SK-N-SH (cell line): ENCODE measurements around the gene GRAP. TPM values are rescaled to one million over a fixed set of nuclear protein-coding genes. Genes with fewer than 3 reads are reported as not detected.

Experiments
- CTCF ChIA-PET: fragments of 300-600, 350-600 bp; formaldehyde crosslinking; extraction: SDS; loops from one replicate; lab custom pipeline; 2021; lab: Yijun Ruan, JAX
- POLR2A ChIA-PET: fragments of 350-600 bp; sonication (Branson Sonifier 250); formaldehyde crosslinking; extraction: SDS; loops from one replicate; lab custom pipeline; 2020; ENCODE audit warnings: antibody characterized with exemption, inconsistent platforms; lab: Yijun Ruan, JAX
- DNase-seq: peaks from one replicate; pipeline ENCODE4 v3.0.0; 2012
- H2AFZ ChIP-seq: fragments of 200-600 bp; sonication (generic); 2 replicates; pipeline ENCODE4 v1.8.1; 2016; ENCODE audit warnings: antibody characterized with exemption, mild to moderate bottlenecking, low read depth
- H3F3A ChIP-seq: fragments of 200-600 bp; sonication (generic); replicated peaks from 2 replicates; pipeline ENCODE3; 2016; ENCODE audit warnings: antibody characterized with exemption, mild to moderate bottlenecking; ENCODE audit not compliant: insufficient read depth
- H3K27ac ChIP-seq, 2 experiments: fragments of 200-500 bp in 1 of 2; fragments of 200-600 bp in 1 of 2; sonication (Bioruptor generic) in 1 of 2; sonication (generic), shearing (Covaris generic) in 1 of 2; 2 replicates each; pipeline versions ENCODE4 v1.5.1 to v1.6.1; 2014 to 2016; ENCODE audit warnings: low read depth in 2 of 2, inconsistent platforms in 1 of 2, low read length in 1 of 2, mild to moderate bottlenecking in 1 of 2, mixed read lengths in 1 of 2
- H3K27me3 ChIP-seq: fragments of 200-600 bp; sonication (generic), shearing (Covaris generic); 2 replicates; pipeline ENCODE4 v1.6.1; 2016; ENCODE audit warnings: mixed run types; ENCODE audit not compliant: insufficient read depth
- H3K36me3 ChIP-seq, 2 experiments: fragments of 200-500 bp in 1 of 2; fragments of 200-600 bp in 1 of 2; sonication (Bioruptor generic) in 1 of 2; sonication (generic) in 1 of 2; replicated peaks in 1 of 2; 2 replicates each; pipeline versions ENCODE3 to v1.5.1; 2014 to 2016; ENCODE audit warnings: low read length in 1 of 2, mild to moderate bottlenecking in 1 of 2; ENCODE audit not compliant: insufficient read depth in 2 of 2, control insufficient read depth in 1 of 2
- H3K4me1 ChIP-seq, 2 experiments: fragments of 200-500 bp in 1 of 2; fragments of 200-600 bp in 1 of 2; sonication (Bioruptor generic) in 1 of 2; sonication (generic), shearing (Covaris generic) in 1 of 2; 2 replicates each; pipeline versions ENCODE4 v1.5.1 to v1.6.1; 2014 to 2016; ENCODE audit warnings: low read depth in 1 of 2, low read length in 1 of 2, mixed run types in 1 of 2; ENCODE audit not compliant: insufficient read depth in 2 of 2, control insufficient read depth in 1 of 2
- H3K4me2 ChIP-seq: fragments of 200-600 bp; sonication (generic), shearing (Covaris generic); 2 replicates; pipeline ENCODE4 v1.6.1; 2017; ENCODE audit warnings: mixed run types
- H3K4me3 ChIP-seq, 2 experiments: fragments of 200-500 bp in 1 of 2; fragments of 200-600 bp in 1 of 2; sonication (Bioruptor generic) in 1 of 2; sonication (generic), shearing (Covaris generic) in 1 of 2; 2 replicates each; pipeline versions ENCODE4 v1.5.1 to v1.8.1; 2014 to 2016; ENCODE audit warnings: low read depth in 2 of 2, inconsistent platforms in 1 of 2, low read length in 1 of 2, mild to moderate bottlenecking in 1 of 2, mixed read lengths in 1 of 2, moderate library complexity in 1 of 2
- H3K79me2 ChIP-seq: fragments of 200-600 bp; sonication (generic); 2 replicates; pipeline ENCODE4 v1.8.1; 2017; ENCODE audit warnings: mild to moderate bottlenecking; ENCODE audit not compliant: insufficient read depth
- H3K9ac ChIP-seq: fragments of 200-600 bp; sonication (generic); 2 replicates; pipeline ENCODE4 v1.6.1; 2017; ENCODE audit warnings: mixed run types
- H3K9me2 ChIP-seq: fragments of 200-600 bp; sonication (generic); 2 replicates; pipeline ENCODE4 v1.6.1; 2017; ENCODE audit warnings: mixed run types
- H3K9me3 ChIP-seq: fragments of 200-600 bp; sonication (generic); 2 replicates; pipeline ENCODE4 v1.6.1; 2017; ENCODE audit warnings: mixed run types, mild to moderate bottlenecking, moderate library complexity
- H4K20me1 ChIP-seq: fragments of 200-600 bp; sonication (generic); 2 replicates; pipeline ENCODE4 v1.6.1; 2017; ENCODE audit warnings: mild to moderate bottlenecking, mixed run types; ENCODE audit not compliant: insufficient read depth
- EP300 ChIP-seq, 2 experiments: IDR thresholded peaks; 2 replicates each; pipeline versions ENCODE4 v1.4.0 to v1.6.1; 2012; ENCODE audit warnings: borderline replicate concordance in 1 of 2, low read depth in 1 of 2, low read length in 1 of 2
- MEF2A ChIP-seq: IDR thresholded peaks from 2 replicates; pipeline ENCODE4 v1.4.0; 2012; ENCODE audit warnings: low read depth, borderline replicate concordance
- POLR2AphosphoS5 ChIP-seq: IDR thresholded peaks from 2 replicates; pipeline ENCODE4 v1.6.1; 2012; ENCODE audit warnings: low read depth, low read length
- SIN3A ChIP-seq: IDR thresholded peaks from 2 replicates; pipeline ENCODE4 v1.6.1; 2012; ENCODE audit warnings: low read depth, mild to moderate bottlenecking, low read length, moderate library complexity, borderline replicate concordance
- SMC3 ChIP-seq: IDR thresholded peaks from 2 replicates; pipeline ENCODE4 v1.6.1; 2012; ENCODE audit warnings: low read depth, low read length, improper control_type of control experiment
- TAF1 ChIP-seq: IDR thresholded peaks from 2 replicates; pipeline ENCODE4 v1.6.1; 2012; ENCODE audit warnings: low read depth, mild to moderate bottlenecking, low read length, moderate library complexity, borderline replicate concordance
- TCF12 ChIP-seq: IDR thresholded peaks from 2 replicates; pipeline ENCODE4 v1.4.0; 2012
- WGBS: methylation state at CpG from one replicate; pipeline ENCODE4 v1.1.6; 2017; ENCODE audit warnings: low lambda C conversion rate; 5-methylcytosine and 5-hydroxymethylcytosine counted together
- polyA plus RNA-seq, 3 experiments: library from polyadenylated mRNA; depleted of rRNA; stranded (reverse); fragments of >200 nt; gene quantifications; 2 replicates each; pipeline ENCODE4 v1.2.3, GENCODE V29; 2012
- TF ChIP-seq, protein P1 (sequence below): IDR thresholded peaks from 2 replicates; pipeline ENCODE4 v1.6.1; 2012; ENCODE audit warnings: mild to moderate bottlenecking, low read depth, low read length, moderate library complexity
- TF ChIP-seq, protein P2 (sequence below): IDR thresholded peaks from 2 replicates; pipeline ENCODE4 v1.4.0; 2012; ENCODE audit warnings: low read depth, borderline replicate concordance

GRAP gene
- polyA plus RNA-seq, 1 of the 3 experiments (the other 2 are of a cell fraction), result 0.02 TPM

DNA sequence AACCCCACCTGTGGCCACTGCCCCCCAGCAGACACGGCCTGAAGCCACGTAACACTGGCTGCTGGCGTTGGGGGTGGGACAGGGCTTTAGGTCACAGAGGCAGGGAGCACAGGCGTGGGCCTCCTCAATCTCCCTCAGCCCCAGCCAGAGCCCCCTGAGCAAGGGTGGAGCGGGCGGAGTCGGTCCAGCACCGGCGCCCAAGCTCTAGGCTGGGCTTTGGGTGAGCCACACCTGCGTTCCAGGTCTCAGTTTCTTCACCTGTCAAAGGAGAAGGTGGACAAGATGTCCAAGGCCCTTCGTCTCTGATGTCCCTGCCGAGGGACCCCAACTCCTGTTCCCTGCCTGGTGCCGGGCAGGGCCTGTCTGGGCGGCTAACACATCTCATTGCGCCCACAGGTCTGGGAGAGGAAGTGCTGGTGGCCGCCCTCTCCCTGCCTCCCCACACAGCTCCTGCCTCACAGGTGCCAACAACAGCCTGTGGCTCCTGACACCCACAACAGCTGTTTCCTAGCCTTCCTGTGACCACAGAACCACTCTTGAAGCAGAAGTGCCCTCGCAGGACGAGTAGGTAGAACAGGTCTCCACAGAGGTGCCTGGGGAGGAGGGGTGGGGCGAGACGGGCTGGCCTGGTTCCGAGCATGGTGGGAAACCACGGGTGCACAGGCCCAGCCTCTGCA, 54.2 kb downstream of the GRAP start:
- Histone ChIP-seq H3F3A (no peaks in the 10 kb centered on the region), H3K9me3 (peaks cover 15% of the 10 kb centered on the region; the same call in 1 of the 2 replicates), H3K4me3 (no peak overlapping the region), H3K27ac (no peak overlapping the region), H3K9me2 (no peaks in the 10 kb centered on the region), H4K20me1 (no peaks in the 10 kb centered on the region), H2AFZ (no peak overlapping the region), H3K4me1 (no peaks in the 10 kb centered on the region; a peak in 1 of 4 replicates), H3K36me3 (peaks cover 6 to 17% of the 10 kb centered on the region in 2 experiments), H3K27me3 (no peaks in the 10 kb centered on the region), H3K79me2 (peaks cover 60% of the 10 kb centered on the region), H3K4me2 (no peak overlapping the region), H3K9ac (no peak overlapping the region)
- no peak for TF ChIP-seq SMC3
- no peak for TF ChIP-seq SIN3A
- TF ChIP-seq, protein P1, sequence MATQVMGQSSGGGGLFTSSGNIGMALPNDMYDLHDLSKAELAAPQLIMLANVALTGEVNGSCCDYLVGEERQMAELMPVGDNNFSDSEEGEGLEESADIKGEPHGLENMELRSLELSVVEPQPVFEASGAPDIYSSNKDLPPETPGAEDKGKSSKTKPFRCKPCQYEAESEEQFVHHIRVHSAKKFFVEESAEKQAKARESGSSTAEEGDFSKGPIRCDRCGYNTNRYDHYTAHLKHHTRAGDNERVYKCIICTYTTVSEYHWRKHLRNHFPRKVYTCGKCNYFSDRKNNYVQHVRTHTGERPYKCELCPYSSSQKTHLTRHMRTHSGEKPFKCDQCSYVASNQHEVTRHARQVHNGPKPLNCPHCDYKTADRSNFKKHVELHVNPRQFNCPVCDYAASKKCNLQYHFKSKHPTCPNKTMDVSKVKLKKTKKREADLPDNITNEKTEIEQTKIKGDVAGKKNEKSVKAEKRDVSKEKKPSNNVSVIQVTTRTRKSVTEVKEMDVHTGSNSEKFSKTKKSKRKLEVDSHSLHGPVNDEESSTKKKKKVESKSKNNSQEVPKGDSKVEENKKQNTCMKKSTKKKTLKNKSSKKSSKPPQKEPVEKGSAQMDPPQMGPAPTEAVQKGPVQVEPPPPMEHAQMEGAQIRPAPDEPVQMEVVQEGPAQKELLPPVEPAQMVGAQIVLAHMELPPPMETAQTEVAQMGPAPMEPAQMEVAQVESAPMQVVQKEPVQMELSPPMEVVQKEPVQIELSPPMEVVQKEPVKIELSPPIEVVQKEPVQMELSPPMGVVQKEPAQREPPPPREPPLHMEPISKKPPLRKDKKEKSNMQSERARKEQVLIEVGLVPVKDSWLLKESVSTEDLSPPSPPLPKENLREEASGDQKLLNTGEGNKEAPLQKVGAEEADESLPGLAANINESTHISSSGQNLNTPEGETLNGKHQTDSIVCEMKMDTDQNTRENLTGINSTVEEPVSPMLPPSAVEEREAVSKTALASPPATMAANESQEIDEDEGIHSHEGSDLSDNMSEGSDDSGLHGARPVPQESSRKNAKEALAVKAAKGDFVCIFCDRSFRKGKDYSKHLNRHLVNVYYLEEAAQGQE, result no peak
- TF ChIP-seq EP300 (IDR thresholded peaks at IDR 0.05; ENCODE audit: borderline replicate concordance in 1 of 2, low read depth in 1 of 2, low read length in 1 of 2), result no peak
- TF ChIP-seq, protein P2, sequence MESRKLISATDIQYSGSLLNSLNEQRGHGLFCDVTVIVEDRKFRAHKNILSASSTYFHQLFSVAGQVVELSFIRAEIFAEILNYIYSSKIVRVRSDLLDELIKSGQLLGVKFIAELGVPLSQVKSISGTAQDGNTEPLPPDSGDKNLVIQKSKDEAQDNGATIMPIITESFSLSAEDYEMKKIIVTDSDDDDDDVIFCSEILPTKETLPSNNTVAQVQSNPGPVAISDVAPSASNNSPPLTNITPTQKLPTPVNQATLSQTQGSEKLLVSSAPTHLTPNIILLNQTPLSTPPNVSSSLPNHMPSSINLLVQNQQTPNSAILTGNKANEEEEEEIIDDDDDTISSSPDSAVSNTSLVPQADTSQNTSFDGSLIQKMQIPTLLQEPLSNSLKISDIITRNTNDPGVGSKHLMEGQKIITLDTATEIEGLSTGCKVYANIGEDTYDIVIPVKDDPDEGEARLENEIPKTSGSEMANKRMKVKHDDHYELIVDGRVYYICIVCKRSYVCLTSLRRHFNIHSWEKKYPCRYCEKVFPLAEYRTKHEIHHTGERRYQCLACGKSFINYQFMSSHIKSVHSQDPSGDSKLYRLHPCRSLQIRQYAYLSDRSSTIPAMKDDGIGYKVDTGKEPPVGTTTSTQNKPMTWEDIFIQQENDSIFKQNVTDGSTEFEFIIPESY, result no peak
- no peak for TF ChIP-seq MEF2A
- no peak for TF ChIP-seq TCF12
- TF ChIP-seq TAF1, result no peak
- TF ChIP-seq POLR2AphosphoS5, result no peak
- 86% methylated on average over 5 of the region's 22 CpGs for WGBS
- DNase-seq, result no peak
- ChIA-PET POLR2A (no interaction called here), CTCF (no interaction called here)
